K562 (cell line): ENCODE results near the gene SNRNP200. TPM values are rescaled to one million over a fixed set of nuclear protein-coding genes. Genes with fewer than 3 reads are reported as not detected.

Experiments
- ARID3A ChIP-seq: IDR thresholded peaks from 2 replicates; pipeline ENCODE4 v1.6.1; 2012; ENCODE audit warnings: low read depth, low read length, improper control_type of control experiment, borderline replicate concordance
- ATF7 ChIP-seq: fragments of 450-650 bp; IDR thresholded peaks from 2 replicates; pipeline ENCODE4 v1.7.1; 2014; ENCODE audit warnings: mild to moderate bottlenecking, moderate library complexity
- CHD7 ChIP-seq: fragments of 200-600 bp; sonication (generic); IDR thresholded peaks from one replicate; pipeline ENCODE4 v1.6.1; 2012; ENCODE audit warnings: mild to moderate bottlenecking, low read depth, low read length, inconsistent platforms
- DPF2 ChIP-seq: fragments of 450-650 bp; IDR thresholded peaks from 2 replicates; pipeline ENCODE4 v1.6.1; 2016
- FOXA3 ChIP-seq, 2 experiments: fragments of 450-650 bp in 1 of 2; sonication (generic) in 1 of 2; formaldehyde crosslinking; IDR thresholded peaks in 1 of 2; conservative IDR thresholded peaks in 1 of 2; 2 replicates each; pipeline versions ENCODE4 v1.4.0 to v1.8.0; 2020 to 2022; ENCODE audit warnings: mild to moderate bottlenecking in 2 of 2, missing genetic modification reagents in 1 of 2
- JUN ChIP-seq, 2 experiments: sonication (generic) in 1 of 2; formaldehyde crosslinking in 1 of 2; IDR thresholded peaks; 2 replicates each; pipeline versions ENCODE4 v1.6.1 to v1.8.0; 2012 to 2022; ENCODE audit warnings: borderline replicate concordance in 2 of 2, mild to moderate bottlenecking in 2 of 2, improper control_type of control experiment in 1 of 2, low read depth in 1 of 2, low read length in 1 of 2, missing genetic modification reagents in 1 of 2
- SIN3A ChIP-seq, 2 experiments: fragments of 150-350 bp in 1 of 2; IDR thresholded peaks; 2 replicates each; pipeline ENCODE4 v1.6.1; 2011 to 2016; ENCODE audit warnings: borderline replicate concordance in 2 of 2, low read depth in 2 of 2, low read length in 2 of 2, mild to moderate bottlenecking in 2 of 2, moderate library complexity in 2 of 2; ENCODE audit not compliant: control insufficient read depth in 1 of 2
- SMARCA4 ChIP-seq: fragments of 450-650 bp; IDR thresholded peaks from 2 replicates; pipeline ENCODE4 v1.6.1; 2016
- ZBTB2 ChIP-seq: fragments of 450-650 bp; IDR thresholded peaks from 2 replicates; pipeline ENCODE4 v1.6.1; 2016; ENCODE audit warnings: antibody characterized with exemption
- ZEB2 ChIP-seq: fragments of 450-650 bp; IDR thresholded peaks from 2 replicates; pipeline ENCODE4 v1.6.1; 2016
- ZNF76 ChIP-seq: fragments of 250-450 bp; sonication (Bioruptor Pico); IDR thresholded peaks from 2 replicates; pipeline ENCODE4 v1.4.0; 2020; ENCODE audit warnings: mild to moderate bottlenecking, moderate library complexity, borderline replicate concordance
- polyA plus RNA-seq, 8 experiments: library from polyadenylated mRNA; depleted of rRNA in 4 of 8; stranded (reverse) in 5 of 8; unstranded in 3 of 8; fragments of >200 nt; fragmentation: Nextera tagmentation in 2 of 8; fragmentation: Illumina TruSeq in 1 of 8; extraction: Ambion mirVana in 2 of 8; extraction: Trizol in 1 of 8; gene quantifications; 2 replicates each; pipeline versions ENCODE4 v1.2.1 to v1.2.3, GENCODE V29; 2011 to 2014; ENCODE audit warnings: inconsistent platforms in 1 of 8, missing spikeins in 1 of 8
- total RNA-seq, 7 experiments: library from RNA; depleted of rRNA in 6 of 7; stranded (reverse); fragments of >200 nt in 6 of 7; fragmentation: Illumina TruSeq in 2 of 7; extraction: Trizol in 2 of 7; gene quantifications; 2 replicates each; pipeline versions ENCODE4 v1.2.1 to v1.2.3, GENCODE V29; 2011 to 2021; ENCODE audit warnings: low replicate concordance in 1 of 7

SNRNP200 gene
- total and polyA plus RNA-seq, 9 of the 15 experiments (the other 6 are each of a cell fraction or from before 2014, with no cell fraction given) = 76.1 to 231 (median 155) TPM

- TF ChIP-seq ARID3A = 0 out of 2 replicates have a peak, but pooled peaks have one; percentile 60
- 0 out of 2 replicates have a peak, but pooled peaks have one; percentile 34 for TF ChIP-seq ATF7
- no peak for TF ChIP-seq ZNF76 (CRISPR knock-in tag)
- TF ChIP-seq JUN (IDR thresholded peaks at IDR 0.05; ENCODE audit: borderline replicate concordance, low read depth, low read length) = peak; percentile 83; the same call in 1 of the 2 replicates
- no peak for TF ChIP-seq JUN (CRISPR knock-in tag; IDR thresholded peaks at IDR 0.05; ENCODE audit: borderline replicate concordance)
- TF ChIP-seq SMARCA4 = peak; percentile 77; the same call in 1 of the 2 replicates
- TF ChIP-seq FOXA3 (CRISPR knock-in tag; conservative IDR thresholded peaks at IDR 0.05 in 1 of 2, IDR thresholded peaks at IDR 0.05 in 1 of 2) = peak; percentile 71 to 89; a peak in 3 of 4 replicates
- TF ChIP-seq ZEB2 = 0 out of 2 replicates have a peak, but pooled peaks have one; percentile 24
- no peak for TF ChIP-seq ZBTB2
- TF ChIP-seq SIN3A (IDR thresholded peaks at IDR 0.05; ENCODE audit: borderline replicate concordance in 2 of 2, control insufficient read depth in 1 of 2, low read depth in 2 of 2, low read length in 2 of 2) = no peak
- TF ChIP-seq CHD7 = no peak
- peak; percentile 72 for TF ChIP-seq DPF2
These were observed 36.7 kb upstream of the SNRNP200 start (continued) for GRCh38 chr2:96342085-96342484.
